KMS-11 (cell line): ENCODE results near the gene GPR142.

Experiments
- H2AFZ ChIP-seq: fragments of 200-600 bp; sonication (generic); 2 replicates; pipeline ENCODE4 v1.6.1; 2016; ENCODE audit warnings: antibody characterized with exemption, mixed run types, low read depth
- H3K27ac ChIP-seq: fragments of 200-600 bp; sonication (generic); 2 replicates; pipeline ENCODE4 v1.6.1; 2016; ENCODE audit warnings: mild to moderate bottlenecking, mixed run types
- H3K27me3 ChIP-seq: fragments of 200-600 bp; sonication (generic); 2 replicates; pipeline ENCODE4 v1.6.1; 2017; ENCODE audit warnings: mild to moderate bottlenecking, low read depth, mixed run types, moderate library complexity; ENCODE audit not compliant: insufficient read depth
- H3K36me3 ChIP-seq: fragments of 200-600 bp; sonication (generic); 2 replicates; pipeline ENCODE4 v1.6.1; 2017; ENCODE audit warnings: mild to moderate bottlenecking, mixed run types; ENCODE audit not compliant: insufficient read depth
- H3K4me1 ChIP-seq: fragments of 200-600 bp; sonication (generic); 2 replicates; pipeline ENCODE4 v1.6.1; 2016; ENCODE audit warnings: mild to moderate bottlenecking, low read depth, mixed run types; ENCODE audit not compliant: poor library complexity, severe bottlenecking
- H3K4me2 ChIP-seq: fragments of 200-600 bp; sonication (generic); 2 replicates; pipeline ENCODE4 v1.7.0; 2016; ENCODE audit warnings: mild to moderate bottlenecking, mixed run types
- H3K4me3 ChIP-seq: fragments of 200-600 bp; sonication (generic); IDR thresholded peaks from 2 replicates; pipeline ENCODE4 v1.6.1; 2017; ENCODE audit warnings: low read depth, low read length, mixed read lengths; ENCODE audit not compliant: insufficient read depth
- H3K79me2 ChIP-seq: fragments of 200-600 bp; sonication (generic); 2 replicates; pipeline ENCODE4 v1.6.1; 2016; ENCODE audit warnings: low read depth, mixed run types; ENCODE audit not compliant: insufficient read depth
- H3K9ac ChIP-seq: fragments of 200-600 bp; sonication (generic); 2 replicates; pipeline ENCODE4 v1.6.1; 2016; ENCODE audit warnings: mild to moderate bottlenecking, mixed run types
- H4K20me1 ChIP-seq: fragments of 200-600 bp; sonication (generic); 2 replicates; pipeline ENCODE4 v1.6.1; 2016; ENCODE audit warnings: mild to moderate bottlenecking, mixed run types; ENCODE audit not compliant: insufficient read depth
- TF ChIP-seq, protein P1 (sequence below): fragments of 200-600 bp; sonication (generic); conservative IDR thresholded peaks from 2 replicates; pipeline ENCODE4 v1.6.1; 2017; ENCODE audit warnings: low read depth, mild to moderate bottlenecking, antibody characterized with exemption, low read length, moderate library complexity, mixed read lengths

GPR142 gene

DNA sequence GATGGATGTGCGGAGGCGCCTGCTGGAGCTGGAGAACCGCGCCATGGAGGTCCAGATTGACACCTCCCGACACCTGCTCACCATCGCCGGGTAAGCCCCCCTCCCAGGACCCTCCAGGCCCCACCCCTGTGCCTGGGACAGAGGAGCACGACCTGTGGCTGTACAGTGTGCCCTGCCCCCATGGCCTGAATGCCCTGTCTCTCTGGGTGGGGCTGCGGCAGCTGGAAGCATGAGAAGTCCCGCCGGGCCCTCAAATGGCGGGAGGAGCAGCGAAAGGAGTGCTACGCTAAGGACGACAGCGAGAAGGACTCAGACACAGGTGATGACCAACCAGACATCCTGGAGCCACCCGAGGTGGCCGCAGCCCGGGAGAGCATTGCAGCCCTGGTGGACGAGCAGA, 16.8 kb upstream of the GPR142 start:
- Histone ChIP-seq H3K4me3 (no peak overlapping the region), H2AFZ (no peak overlapping the region), H3K27me3 (peaks cover 76% of the 10 kb centered on the region; the same call in 1 of the 2 replicates), H3K79me2 (no peaks in the 10 kb centered on the region), H3K4me1 (no peaks in the 10 kb centered on the region), H3K4me2 (no peak overlapping the region), H3K36me3 (no peaks in the 10 kb centered on the region), H3K27ac (no peak overlapping the region), H3K9ac (no peak overlapping the region), H4K20me1 (no peaks in the 10 kb centered on the region)
- TF ChIP-seq, protein P1, sequence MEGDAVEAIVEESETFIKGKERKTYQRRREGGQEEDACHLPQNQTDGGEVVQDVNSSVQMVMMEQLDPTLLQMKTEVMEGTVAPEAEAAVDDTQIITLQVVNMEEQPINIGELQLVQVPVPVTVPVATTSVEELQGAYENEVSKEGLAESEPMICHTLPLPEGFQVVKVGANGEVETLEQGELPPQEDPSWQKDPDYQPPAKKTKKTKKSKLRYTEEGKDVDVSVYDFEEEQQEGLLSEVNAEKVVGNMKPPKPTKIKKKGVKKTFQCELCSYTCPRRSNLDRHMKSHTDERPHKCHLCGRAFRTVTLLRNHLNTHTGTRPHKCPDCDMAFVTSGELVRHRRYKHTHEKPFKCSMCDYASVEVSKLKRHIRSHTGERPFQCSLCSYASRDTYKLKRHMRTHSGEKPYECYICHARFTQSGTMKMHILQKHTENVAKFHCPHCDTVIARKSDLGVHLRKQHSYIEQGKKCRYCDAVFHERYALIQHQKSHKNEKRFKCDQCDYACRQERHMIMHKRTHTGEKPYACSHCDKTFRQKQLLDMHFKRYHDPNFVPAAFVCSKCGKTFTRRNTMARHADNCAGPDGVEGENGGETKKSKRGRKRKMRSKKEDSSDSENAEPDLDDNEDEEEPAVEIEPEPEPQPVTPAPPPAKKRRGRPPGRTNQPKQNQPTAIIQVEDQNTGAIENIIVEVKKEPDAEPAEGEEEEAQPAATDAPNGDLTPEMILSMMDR, result no peak

GRCh38 chr17:74351552-74352210, 15.6 kb upstream of the GPR142 start:
- no peak overlapping the region for H3K4me2 ChIP-seq
- no peak overlapping the region for H3K27ac ChIP-seq
- H2AFZ ChIP-seq, result no peak overlapping the region
- TF ChIP-seq, protein P1, result no peak
- H3K27me3 ChIP-seq, result peaks cover 72% of the 10 kb centered on the region; the same call in 1 of the 2 replicates
- no peak overlapping the region for H3K9ac ChIP-seq
- H3K4me1 ChIP-seq, result no peaks in the 10 kb centered on the region
- H3K36me3 ChIP-seq, result no peaks in the 10 kb centered on the region
- no peaks in the 10 kb centered on the region for H3K79me2 ChIP-seq
- H3K4me3 ChIP-seq, result no peak overlapping the region
- no peaks in the 10 kb centered on the region for H4K20me1 ChIP-seq

DNA sequence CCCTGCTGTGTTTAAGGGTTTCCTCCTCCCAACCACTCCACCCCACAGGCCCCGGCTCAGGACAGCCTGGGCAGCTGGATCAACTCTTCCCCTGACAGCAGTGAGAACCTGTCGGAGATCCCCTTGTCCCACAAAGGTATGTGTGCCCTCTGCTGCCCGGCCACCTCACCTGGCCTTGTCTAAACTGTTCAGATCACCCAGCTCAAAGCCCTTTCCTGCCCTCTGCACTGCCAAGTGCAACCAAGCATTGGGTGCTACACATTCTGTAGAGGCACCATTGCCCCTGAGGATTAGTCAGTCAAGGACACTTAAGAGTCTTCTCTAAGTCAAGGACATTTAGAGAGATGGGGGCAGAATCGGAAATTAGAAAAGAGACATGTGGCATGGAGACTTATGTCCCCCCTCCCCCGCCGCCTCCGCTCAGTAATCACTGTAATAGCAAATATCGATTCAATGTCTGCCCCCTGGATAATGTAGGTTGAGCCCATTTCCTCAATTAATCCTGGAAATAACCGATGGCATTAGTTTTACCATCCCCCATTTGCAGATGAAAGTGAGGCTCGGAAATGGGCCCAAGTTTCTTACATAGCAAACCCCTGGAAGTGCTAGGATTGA, 13.8 kb upstream of the GPR142 start:
- no peak overlapping the region for H3K4me2 ChIP-seq

GRCh38 chr17:74354123-74354522, 13.2 kb upstream of the GPR142 start:
- Histone ChIP-seq H3K27ac (no peak overlapping the region), H3K36me3 (no peaks in the 10 kb centered on the region), H3K4me3 (no peak overlapping the region), H2AFZ (no peak overlapping the region), H4K20me1 (no peaks in the 10 kb centered on the region), H3K9ac (no peak overlapping the region), H3K79me2 (no peaks in the 10 kb centered on the region), H3K4me1 (no peaks in the 10 kb centered on the region), H3K4me2 (no peak overlapping the region), H3K27me3 (peaks cover 53% of the 10 kb centered on the region; the same call in 1 of the 2 replicates)
- TF ChIP-seq, protein P1, result 0 out of 2 replicates have a peak, but pooled peaks have one; percentile 23

More for the DNA sequence above, 13.8 kb upstream of the GPR142 start:
- Histone ChIP-seq H2AFZ (no peak overlapping the region), H3K4me3 (no peak overlapping the region), H3K27ac (no peak overlapping the region), H3K27me3 (peaks cover 53% of the 10 kb centered on the region; the same call in 1 of the 2 replicates), H3K4me1 (no peaks in the 10 kb centered on the region), H3K9ac (no peak overlapping the region), H4K20me1 (no peaks in the 10 kb centered on the region), H3K36me3 (no peaks in the 10 kb centered on the region), H3K79me2 (no peaks in the 10 kb centered on the region)
- TF ChIP-seq, protein P1, result no peak
